Activated CD4-positive, alpha-beta memory T cell treated with anti-CD3 and anti-CD28 coated beads for 36 hours (primary cell): ENCODE measurements around the gene PPM1N. TPM values are rescaled to one million over a fixed set of nuclear protein-coding genes. Genes with fewer than 3 reads are reported as not detected.

ENCODE experiments used
- CTCF ChIA-PET: fragments of 350-600 bp; sonication (Branson Sonifier 250); formaldehyde crosslinking; loops from one replicate; lab custom pipeline; 2021; ENCODE audit warnings: antibody characterized with exemption, inconsistent platforms; lab: Charles Lee
- POLR2A ChIA-PET: fragments of 350-600 bp; sonication (Branson Sonifier 250); formaldehyde crosslinking; loops from one replicate; lab custom pipeline; 2021; ENCODE audit warnings: antibody characterized with exemption; lab: Charles Lee
- DNase-seq: peaks from one replicate; pipeline ENCODE4 v3.0.0-alpha.2; 2020
- H3K27ac Mint-ChIP-seq: one replicate; pipeline ENCODE4 v1.8.0; 2021; ENCODE audit warnings: mixed read lengths
- H3K27me3 Mint-ChIP-seq: one replicate; pipeline ENCODE4 v1.8.0; 2021; ENCODE audit warnings: mixed read lengths
- H3K36me3 Mint-ChIP-seq: one replicate; pipeline ENCODE4 v1.8.0; 2021; ENCODE audit warnings: mixed read lengths
- H3K4me1 Mint-ChIP-seq: one replicate; pipeline ENCODE4 v1.8.0; 2021; ENCODE audit warnings: low read depth, mixed read lengths
- H3K4me3 Mint-ChIP-seq: one replicate; pipeline ENCODE4 v1.8.0; 2021; ENCODE audit warnings: mild to moderate bottlenecking, mixed read lengths
- H3K9me3 Mint-ChIP-seq: one replicate; pipeline ENCODE4 v1.8.0; 2021; ENCODE audit warnings: mixed read lengths
- intact Hi-C: fragments of 100-400 bp; cut with micrococcal nuclease; formaldehyde crosslinking; loops from one replicate; pipeline ENCODE4 v1.15.1; 2023
- total RNA-seq, 2 experiments: library from RNA; stranded (reverse); gene quantifications; one replicate each; pipeline ENCODE4 v1.2.3, GENCODE V29; 2021

The PPM1N gene
- total RNA-seq, 2 experiments from 2014 or later = 3.5 to 3.6 TPM

DNA sequence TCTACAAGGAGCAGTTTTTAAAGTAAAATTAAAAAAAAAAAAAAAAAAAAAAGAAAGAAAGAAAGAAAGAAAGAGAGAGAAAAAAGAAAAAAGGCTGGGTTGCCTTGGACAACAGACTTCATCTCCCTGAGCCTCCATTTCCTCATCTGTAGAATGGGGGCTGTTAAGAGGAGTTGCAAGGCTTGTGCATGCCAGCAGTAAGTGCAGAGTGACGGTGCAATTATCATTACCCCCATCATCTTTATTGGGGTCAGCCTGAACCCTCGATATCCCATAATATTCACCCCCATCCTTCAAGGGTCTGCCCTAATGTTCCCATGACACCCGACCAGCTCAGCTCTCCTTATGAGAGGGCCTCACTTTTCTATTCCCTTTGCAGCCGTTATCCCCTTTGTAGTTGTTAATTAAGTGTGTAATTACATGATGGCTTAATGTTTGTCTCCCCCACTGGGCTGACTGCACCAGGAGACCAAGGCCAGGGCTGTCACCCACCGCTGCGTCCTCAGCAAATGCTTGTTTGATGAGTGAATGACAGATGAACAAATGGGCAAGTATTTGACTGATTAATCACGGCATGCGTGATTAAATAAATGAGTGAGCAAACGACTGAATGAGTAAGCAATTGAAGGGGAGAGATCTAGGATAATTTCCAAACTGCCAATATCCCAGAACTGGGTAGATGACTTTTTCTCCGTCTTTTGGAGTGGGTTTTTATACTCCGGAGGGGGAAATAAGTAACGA lies 20.4 kb upstream of the PPM1N start:
- peak; percentile 66 for DNase-seq
- intact Hi-C loops = loop anchor here (1.0 to 2.0 kb wide), 6 partner anchors 9 to 164 kb away; partner anchors contain the start of genes PPP1R13L and VASP
- Mint-ChIP-seq H3K27me3 (no peaks in the 10 kb centered on the region), H3K36me3 (peaks cover 4% of the 10 kb centered on the region), H3K27ac (peak overlapping the region; percentile 95), H3K4me1 (peaks cover 29% of the 10 kb centered on the region), H3K9me3 (no peaks in the 10 kb centered on the region), H3K4me3 (peak overlapping the region; percentile 61)
- POLR2A ChIA-PET = interaction anchor here (0.8 to 2.2 kb wide), 7 partner anchors 10 to 168 kb away, joined by 3 to 44 read pairs (median 5); partner anchors contain the start of gene FOSB
- CTCF ChIA-PET = interaction anchor here (0.7 to 8.8 kb wide), 30 partner anchors 10 to 300 kb away, joined by 3 to 420 read pairs (median 5); partner anchors contain the start of genes BLOC1S3, ERCC1, FOSB and GIPR

DNA sequence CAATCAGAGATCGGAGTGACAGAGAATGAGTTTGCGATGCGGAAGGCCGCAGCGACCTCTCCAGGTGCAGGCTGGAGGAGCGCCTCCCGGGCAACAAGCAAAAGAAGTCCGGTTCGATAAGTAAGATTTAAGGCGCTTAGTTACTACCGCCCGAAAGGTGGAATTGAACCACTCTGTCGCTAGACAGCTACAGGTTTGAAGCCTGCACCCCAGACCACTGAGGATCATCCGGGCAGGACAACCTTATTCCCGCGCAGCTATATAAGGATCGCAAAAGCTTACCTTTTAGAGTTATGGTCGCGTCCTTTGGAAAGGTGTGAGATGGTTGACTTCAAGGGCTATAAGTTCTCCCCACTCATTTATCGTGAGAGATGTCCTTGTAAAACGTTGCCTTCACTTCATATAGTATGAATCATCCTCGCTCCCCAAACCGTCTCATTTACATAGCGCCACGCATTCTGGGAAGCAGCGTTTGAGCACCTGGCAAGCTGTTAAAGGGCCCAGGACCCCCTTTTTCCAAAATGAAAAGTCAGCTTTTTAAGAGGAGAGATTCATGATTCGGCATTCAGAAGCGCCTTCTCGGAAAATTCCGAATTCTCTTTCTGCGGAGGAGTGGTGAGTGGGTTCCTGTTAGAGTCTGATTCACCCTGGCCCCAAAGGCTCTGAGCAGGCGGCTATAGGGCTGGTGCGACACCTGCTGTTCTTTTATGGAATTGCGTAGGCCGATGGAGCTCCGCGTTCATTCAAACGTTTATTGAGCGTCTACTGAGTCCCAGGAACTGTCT lies 19.6 kb upstream of the PPM1N start:
- intact Hi-C loops = loop anchor here (1.0 to 2.0 kb wide), 7 partner anchors 9 to 164 kb away; partner anchors contain the start of genes PPP1R13L and VASP
- CTCF ChIA-PET = interaction anchor here (0.6 to 8.8 kb wide), 43 partner anchors 9 to 440 kb away, joined by 3 to 420 read pairs (median 4); partner anchors contain the start of genes BLOC1S3, ERCC1, FOSB and GIPR
- POLR2A ChIA-PET = interaction anchor here (0.8 to 2.2 kb wide), 12 partner anchors 11 to 291 kb away, joined by 3 to 44 read pairs (median 3); partner anchors contain the start of genes FOSB and SIX5
- peak; percentile 96 for DNase-seq
- Mint-ChIP-seq H3K36me3 (peaks cover 3% of the 10 kb centered on the region), H3K27me3 (no peaks in the 10 kb centered on the region), H3K4me1 (peaks cover 27% of the 10 kb centered on the region), H3K4me3 (peak overlapping the region; percentile 61), H3K27ac (peak overlapping the region; percentile 95), H3K9me3 (no peaks in the 10 kb centered on the region)

DNA sequence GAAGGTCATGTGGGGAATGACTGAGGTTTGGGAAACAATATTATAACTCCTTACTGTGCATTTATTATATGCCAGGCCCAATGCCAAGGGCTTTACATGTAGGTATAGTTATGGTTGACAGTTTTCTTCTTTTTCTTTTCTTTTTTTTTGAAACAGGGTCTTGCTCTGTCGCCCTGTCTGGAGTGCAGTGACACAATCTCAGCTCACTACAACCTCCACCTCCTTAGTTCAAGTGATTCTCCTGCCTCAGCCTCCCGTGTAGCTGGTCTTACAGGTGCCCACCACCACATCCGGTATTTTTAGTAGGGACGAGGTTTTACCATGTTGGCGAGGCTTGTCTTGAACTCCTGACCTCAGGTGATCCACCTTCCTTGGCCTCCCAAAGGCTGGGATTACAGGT lies 15.2 kb upstream of the PPM1N start:
- no peak for DNase-seq
- no peaks in the 10 kb centered on the region for H3K27me3 Mint-ChIP-seq
- no peak overlapping the region for H3K4me3 Mint-ChIP-seq
- POLR2A ChIA-PET = no interaction called here
- H3K4me1 Mint-ChIP-seq = peaks cover 23% of the 10 kb centered on the region
- intact Hi-C loops = no loop called here
- CTCF ChIA-PET = interaction anchor here (1.2 to 4.9 kb wide), 2 partner anchors 43 to 71 kb away, joined by 5 to 125 read pairs; no protein-coding TSS in a partner anchor
- H3K27ac Mint-ChIP-seq = no peak overlapping the region
- H3K36me3 Mint-ChIP-seq = peaks cover 3% of the 10 kb centered on the region
- no peaks in the 10 kb centered on the region for H3K9me3 Mint-ChIP-seq

DNA sequence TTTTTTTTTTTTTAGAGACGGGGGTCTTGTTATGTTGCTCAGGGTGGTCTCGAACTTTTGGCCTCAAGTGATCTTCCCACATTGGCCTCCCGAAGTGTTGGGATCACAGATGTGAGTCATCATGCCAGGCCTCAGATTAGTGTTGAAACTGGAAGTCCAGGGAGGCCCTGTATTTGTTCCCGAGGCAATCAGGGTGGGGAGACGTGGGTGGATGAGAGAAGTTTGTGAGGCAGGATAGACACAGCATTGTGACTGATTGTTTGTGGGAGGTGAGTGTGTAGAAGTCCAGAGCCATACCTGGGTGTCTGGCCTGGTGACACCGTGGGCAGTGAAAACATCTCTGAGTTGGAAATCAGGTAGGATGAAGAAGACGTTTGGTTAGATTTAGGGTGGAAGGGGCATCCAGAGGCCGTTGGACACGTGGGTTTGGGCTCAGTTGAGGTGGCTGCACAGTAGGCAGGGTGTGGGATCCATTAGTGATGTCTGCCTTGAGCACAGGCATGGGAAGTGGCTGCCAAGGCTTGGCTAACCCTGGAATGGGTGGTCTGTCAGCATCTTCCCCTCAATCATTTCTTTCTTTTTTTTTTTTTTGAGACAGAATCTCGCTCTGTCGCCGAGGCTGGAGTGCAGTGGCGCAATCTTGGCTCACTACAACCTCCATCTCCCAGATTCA lies 13.8 kb upstream of the PPM1N start:
- ChIA-PET CTCF (interaction anchor here (0.6 to 4.9 kb wide), 35 partner anchors 8 to 192 kb away, joined by 3 to 125 read pairs (median 6); partner anchors contain the start of genes ERCC1, FOSB, PPM1N and RTN2), POLR2A (interaction anchor here (0.6 to 1.6 kb wide), 3 partner anchors 11 to 45 kb away, joined by 4 to 5 read pairs (median 5); no protein-coding TSS in a partner anchor)
- H3K9me3 Mint-ChIP-seq = no peaks in the 10 kb centered on the region
- H3K27me3 Mint-ChIP-seq = no peaks in the 10 kb centered on the region
- intact Hi-C loops = no loop called here
- no peak overlapping the region for H3K4me3 Mint-ChIP-seq
- no peak for DNase-seq
- H3K27ac Mint-ChIP-seq = no peak overlapping the region
- H3K36me3 Mint-ChIP-seq = no peaks in the 10 kb centered on the region
- peaks cover 13% of the 10 kb centered on the region for H3K4me1 Mint-ChIP-seq

DNA sequence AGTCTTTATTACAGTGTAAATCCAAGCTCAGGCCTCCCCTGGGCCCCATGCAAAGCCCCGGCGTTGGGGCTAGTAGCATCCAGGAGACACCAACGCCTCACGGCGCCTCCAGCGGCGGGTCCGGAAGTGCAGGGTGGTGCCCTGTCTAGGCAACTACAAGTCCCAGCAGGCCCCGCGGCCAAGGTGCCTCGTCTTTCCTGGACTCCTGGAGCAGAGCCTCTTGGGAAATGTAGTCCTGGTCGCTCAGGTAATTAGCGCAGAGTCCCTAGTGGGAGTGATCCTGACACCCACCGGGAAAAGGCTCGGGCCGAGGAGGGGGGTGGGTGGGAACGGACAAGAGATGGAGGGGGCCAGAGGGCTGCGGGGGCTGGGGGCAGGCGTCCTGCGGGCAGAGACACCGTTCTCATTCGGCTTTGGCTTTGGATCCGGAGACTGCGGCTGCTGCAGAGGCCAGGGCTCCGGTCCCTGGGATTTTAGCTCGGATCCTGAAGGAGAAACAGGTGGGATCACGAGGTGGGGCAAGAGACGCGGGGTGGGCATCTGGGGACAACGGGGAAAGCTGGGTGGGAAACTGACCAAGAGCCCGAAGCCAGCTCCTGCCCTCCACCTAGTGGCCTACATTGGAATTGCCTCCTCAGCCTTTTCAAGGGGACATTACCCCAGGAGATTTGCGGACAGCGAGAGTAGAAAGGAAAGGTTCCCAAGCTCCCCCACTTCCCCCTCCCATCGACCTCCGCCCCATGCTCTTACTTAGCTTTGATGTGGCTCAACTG lies 12.8 kb upstream of the PPM1N start:
- DNase-seq = peak; percentile 99
- no peaks in the 10 kb centered on the region for H3K9me3 Mint-ChIP-seq
- peaks cover 9% of the 10 kb centered on the region for H3K4me1 Mint-ChIP-seq
- H3K27me3 Mint-ChIP-seq = no peaks in the 10 kb centered on the region
- intact Hi-C loops = no loop called here
- peak overlapping the region; percentile 86 for H3K4me3 Mint-ChIP-seq
- ChIA-PET CTCF (interaction anchor here (0.6 to 4.9 kb wide), 51 partner anchors 9 to 447 kb away, joined by 3 to 125 read pairs (median 5); partner anchors contain the start of genes EML2, ERCC1, FOSB and PPM1N), POLR2A (interaction anchor here (0.5 to 1.6 kb wide), 6 partner anchors 10 to 182 kb away, joined by 3 to 5 read pairs (median 4); partner anchors contain the start of gene GIPR)
- H3K27ac Mint-ChIP-seq = peak overlapping the region; percentile 60
- no peaks in the 10 kb centered on the region for H3K36me3 Mint-ChIP-seq

DNA sequence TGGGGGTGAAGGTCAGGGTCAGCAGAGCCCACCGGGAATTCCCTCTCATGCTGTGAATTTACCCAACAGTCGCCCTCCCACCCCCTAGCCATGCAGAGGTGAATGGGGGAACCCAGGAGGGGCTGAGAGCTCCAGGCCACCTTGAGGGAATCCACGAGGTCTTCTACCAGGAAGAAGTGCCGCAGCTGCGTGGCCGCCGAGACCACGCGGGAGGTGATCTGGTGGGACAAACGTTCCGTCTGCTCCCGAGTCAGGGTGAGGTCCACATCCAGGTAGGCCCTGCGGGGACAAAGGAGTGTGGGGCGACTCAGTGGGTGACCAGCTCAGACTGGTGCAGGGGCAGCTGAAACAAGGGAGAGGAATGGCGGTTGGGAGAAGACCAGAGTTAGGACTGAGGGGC lies 9.5 kb upstream of the PPM1N start:
- intact Hi-C loops = no loop called here
- Mint-ChIP-seq H3K9me3 (no peaks in the 10 kb centered on the region), H3K27ac (no peak overlapping the region), H3K4me1 (peaks cover 15% of the 10 kb centered on the region), H3K4me3 (no peak overlapping the region), H3K36me3 (no peaks in the 10 kb centered on the region), H3K27me3 (peaks cover 8% of the 10 kb centered on the region)
- CTCF ChIA-PET = interaction anchor here (1.4 to 2.0 kb wide), 3 partner anchors 10 to 49 kb away, joined by 3 to 10 read pairs (median 7); no protein-coding TSS in a partner anchor
- POLR2A ChIA-PET = no interaction called here
- no peak for DNase-seq

DNA sequence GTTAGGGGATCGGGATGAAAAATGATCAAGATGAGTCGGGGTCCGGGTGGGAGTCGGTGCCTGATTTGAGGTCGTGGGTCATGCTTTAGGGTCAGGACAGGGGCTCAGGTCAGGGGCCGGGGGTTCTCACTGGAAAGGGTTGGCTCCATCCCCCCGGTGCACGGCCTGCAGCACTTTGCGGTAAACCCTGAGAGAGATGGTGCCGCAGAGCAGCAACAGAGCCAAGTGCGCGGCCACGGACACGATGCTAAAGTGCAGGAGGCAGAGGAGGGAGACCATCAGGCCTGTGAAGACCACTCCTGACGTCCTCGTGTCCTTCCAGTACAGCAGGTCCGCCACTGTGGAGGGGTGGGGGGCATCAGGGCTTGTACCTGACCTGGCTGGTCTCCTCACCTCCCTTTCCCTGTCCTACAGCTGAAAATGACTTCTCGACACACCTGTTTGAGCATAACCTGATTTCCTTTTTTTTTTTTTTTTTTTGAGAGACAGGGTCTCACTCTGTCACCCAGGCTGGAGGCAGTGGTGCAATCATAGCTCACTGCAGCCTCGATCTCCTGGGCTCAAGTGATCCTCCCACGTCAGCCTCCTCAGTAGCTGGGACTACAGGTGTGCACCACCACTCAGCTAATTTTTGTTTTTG lies 8.9 kb upstream of the PPM1N start:
- no peaks in the 10 kb centered on the region for H3K36me3 Mint-ChIP-seq
- intact Hi-C loops = no loop called here
- CTCF ChIA-PET = interaction anchor here (1.1 to 2.0 kb wide), 3 partner anchors 11 to 50 kb away, joined by 3 to 10 read pairs (median 3); no protein-coding TSS in a partner anchor

DNA sequence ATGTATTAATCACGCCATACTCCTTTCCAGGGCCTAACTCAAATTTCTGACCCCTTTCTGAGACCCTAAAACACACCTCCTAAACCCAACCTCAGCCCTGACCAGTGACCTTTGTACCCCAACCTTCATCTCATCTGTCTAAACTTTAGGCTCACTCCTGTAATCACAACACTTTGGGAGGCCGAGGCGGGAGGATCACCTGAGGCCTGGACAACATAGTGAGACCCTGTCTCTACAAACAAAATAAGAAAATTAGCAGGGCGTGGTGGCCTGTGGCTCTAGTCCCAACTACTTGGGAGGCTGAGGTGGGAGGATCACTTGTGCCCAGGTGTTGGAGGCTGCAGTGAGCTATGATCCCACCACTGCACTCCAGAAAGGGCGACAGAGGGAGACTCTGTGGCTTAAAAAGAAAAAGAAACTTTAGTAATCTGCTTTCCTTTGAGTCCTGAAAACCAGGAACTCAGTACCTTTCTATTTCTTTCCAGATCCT lies 6.1 kb upstream of the PPM1N start:
- Mint-ChIP-seq H3K27me3 (peaks cover 21% of the 10 kb centered on the region), H3K4me3 (no peak overlapping the region), H3K36me3 (no peaks in the 10 kb centered on the region), H3K4me1 (peaks cover 15% of the 10 kb centered on the region), H3K27ac (no peak overlapping the region), H3K9me3 (no peaks in the 10 kb centered on the region)
- DNase-seq = no peak
- intact Hi-C loops = loop anchor here (10.0 kb wide), 1 partner anchor 317 kb away; the partner anchor contains the start of genes BLOC1S3 and TRAPPC6A
- ChIA-PET POLR2A (no interaction called here), CTCF (no interaction called here)

More for the DNA sequence above, 8.9 kb upstream of the PPM1N start:
- H3K27ac Mint-ChIP-seq = no peak overlapping the region
- DNase-seq = no peak
- no peaks in the 10 kb centered on the region for H3K9me3 Mint-ChIP-seq
- H3K27me3 Mint-ChIP-seq = peaks cover 13% of the 10 kb centered on the region
- POLR2A ChIA-PET = no interaction called here
- H3K4me3 Mint-ChIP-seq = no peak overlapping the region
- peaks cover 13% of the 10 kb centered on the region for H3K4me1 Mint-ChIP-seq

DNA sequence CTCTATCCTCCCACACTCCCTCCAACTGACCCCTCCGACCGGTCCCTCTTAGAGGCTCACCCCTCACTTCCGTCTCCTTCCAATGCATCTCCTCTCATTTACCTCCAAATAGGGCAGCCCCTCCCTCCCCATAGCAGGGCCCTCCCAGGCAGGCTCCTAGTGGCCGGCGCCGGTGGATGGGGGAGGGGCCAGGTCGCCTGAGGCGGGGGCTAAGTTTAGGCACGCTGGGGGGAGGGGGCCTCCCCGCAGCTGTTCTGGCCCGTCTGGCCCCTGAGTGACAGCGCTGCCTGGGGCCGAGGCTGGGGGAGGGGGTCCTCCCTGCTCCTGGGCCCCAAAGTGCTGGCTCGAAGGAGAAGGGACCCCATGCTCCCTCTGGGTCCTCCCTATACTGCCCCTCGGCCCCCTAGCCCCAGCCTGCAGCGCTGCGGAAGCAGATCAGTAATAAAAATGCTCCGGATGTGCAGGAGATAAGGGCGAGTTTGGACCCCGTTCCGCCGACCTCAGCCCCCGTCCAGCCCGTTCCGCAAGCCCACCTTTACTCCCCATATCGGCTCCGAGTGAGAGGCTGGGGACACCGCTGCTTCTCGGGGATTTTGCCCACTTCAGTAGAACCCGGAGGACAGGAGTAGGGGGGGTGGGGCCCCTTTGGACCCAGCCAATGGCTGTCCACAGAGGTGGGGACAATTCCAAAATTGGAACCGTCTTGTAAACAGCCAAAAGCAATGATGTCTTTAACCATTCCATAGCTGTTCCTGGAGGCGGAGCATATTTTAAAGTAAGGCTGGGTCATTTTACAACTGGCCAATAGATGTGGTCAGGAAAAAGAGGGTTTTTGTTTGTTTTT lies 5.4 kb upstream of the PPM1N start:
- POLR2A ChIA-PET = no interaction called here
- no peaks in the 10 kb centered on the region for H3K36me3 Mint-ChIP-seq
- CTCF ChIA-PET = interaction anchor here (1.0 to 1.1 kb wide), 2 partner anchors 14 to 53 kb away, joined by 3 read pairs; no protein-coding TSS in a partner anchor
- H3K27me3 Mint-ChIP-seq = peaks cover 21% of the 10 kb centered on the region
- H3K4me3 Mint-ChIP-seq = peak overlapping the region; percentile 45
- H3K4me1 Mint-ChIP-seq = peaks cover 21% of the 10 kb centered on the region
- H3K27ac Mint-ChIP-seq = peak overlapping the region; percentile 49
- intact Hi-C loops = loop anchor here (10.0 kb wide), 1 partner anchor 318 kb away; the partner anchor contains the start of genes BLOC1S3 and TRAPPC6A
- no peak for DNase-seq
- no peaks in the 10 kb centered on the region for H3K9me3 Mint-ChIP-seq
